HG03442 (cell line): ENCODE measurements around the gene TICAM2.

Experiments
- ATAC-seq: cut with Tn5 transposase; IDR thresholded peaks from one replicate; pipeline ENCODE4 v1.9.1; 2021; ENCODE audit warnings: mild to moderate bottlenecking, moderate library complexity; ENCODE audit not compliant: unreplicated experiment

TICAM2 gene

DNA sequence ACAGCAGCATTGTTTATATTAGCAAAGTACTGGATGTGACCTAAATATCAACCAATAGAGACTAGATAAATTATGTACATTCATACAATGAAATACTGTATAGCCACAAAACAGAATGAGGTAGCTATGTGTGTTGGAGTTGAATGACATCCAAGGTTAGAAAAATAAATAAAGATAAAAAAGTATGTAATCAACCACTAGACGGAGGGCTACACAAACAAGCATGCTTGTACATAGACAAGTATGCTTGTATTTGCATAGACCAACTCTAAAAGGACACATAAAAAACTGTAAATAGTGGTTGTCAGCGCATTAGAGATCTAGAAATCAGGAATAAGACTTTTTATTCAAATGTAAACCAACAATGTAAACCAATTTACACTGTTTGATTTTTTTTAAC is 60.7 kb downstream of the TICAM2 start:
- no peak for ATAC-seq

- ATAC-seq: no peak
Measured at GRCh38 chr5:115535479-115536035, 66.7 kb downstream of the TICAM2 start.

DNA sequence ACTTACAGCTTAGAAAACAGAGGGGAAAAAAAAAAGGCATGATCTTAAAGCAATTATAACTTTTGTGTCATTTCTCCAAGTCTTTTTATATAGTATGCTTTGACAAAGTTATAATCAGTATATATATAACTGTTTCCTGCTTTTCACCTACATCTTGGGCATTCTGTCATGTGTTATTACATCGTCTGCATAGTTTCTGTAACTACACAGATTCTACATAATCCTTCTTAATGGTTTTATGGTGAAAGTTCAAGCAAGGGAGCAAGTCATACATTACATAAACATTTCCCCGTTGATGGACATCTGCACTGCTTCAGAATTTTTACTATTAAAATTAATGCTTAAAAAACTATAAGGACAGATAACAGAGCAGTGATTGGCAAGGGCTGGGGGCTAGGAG is 69.8 kb downstream of the TICAM2 start:
- no peak for ATAC-seq

DNA sequence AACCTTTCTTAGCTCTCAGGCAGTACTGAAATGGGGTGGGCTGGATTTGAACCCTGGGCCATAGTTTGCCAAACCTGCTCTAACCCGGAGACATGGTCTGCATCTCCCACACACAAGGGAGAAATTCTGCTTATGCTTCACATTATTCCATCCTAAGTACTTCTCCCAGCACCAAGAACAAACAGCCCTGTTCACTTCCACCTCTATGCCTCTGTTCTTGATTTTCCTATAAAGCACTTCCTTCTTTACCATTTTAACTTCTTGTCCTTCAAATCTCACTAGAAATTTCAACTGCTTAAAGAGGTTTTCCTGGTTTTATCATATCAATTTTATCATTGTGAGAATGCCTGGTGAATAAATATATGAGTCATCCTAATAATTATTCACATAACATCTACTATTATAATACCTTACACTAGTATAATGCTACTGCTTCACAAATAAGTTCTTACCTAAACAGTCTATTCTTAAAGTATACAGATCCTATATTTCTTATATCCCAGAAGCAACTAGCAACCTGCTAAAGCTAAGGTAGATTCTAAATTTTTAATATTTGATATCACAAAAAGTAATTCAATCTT is 70.4 kb downstream of the TICAM2 start:
- ATAC-seq: no peak

DNA sequence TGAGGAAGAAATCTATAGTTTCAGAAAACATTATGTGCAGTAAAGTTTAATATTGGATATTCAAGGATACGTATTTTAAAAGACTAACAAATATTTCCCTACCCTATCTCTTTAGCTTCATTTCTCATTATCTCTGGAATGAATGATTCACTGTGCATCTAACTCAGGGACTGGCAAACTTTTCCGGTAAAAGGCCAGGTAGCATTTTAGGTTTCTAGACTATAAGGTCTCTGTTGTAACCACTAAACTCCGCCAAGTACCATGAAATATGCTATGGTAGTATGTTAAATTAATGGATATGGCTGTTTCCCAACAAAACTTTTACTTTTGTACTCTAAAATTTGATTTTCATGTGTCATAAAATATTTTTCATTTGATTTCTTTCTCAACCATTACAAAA is 70.9 kb downstream of the TICAM2 start:
- ATAC-seq: no peak

- ATAC-seq: no peak
Measured at GRCh38 chr5:115530426-115530825, 71.9 kb downstream of the TICAM2 start.
